ENCODE measurements around the gene CXCL16. TPM values are rescaled to one million over a fixed set of nuclear protein-coding genes. Genes with fewer than 3 reads are reported as not detected.
"Not testable (repeated sequence)": the region's sequence is repeated elsewhere in the genome, so short reads cannot be mapped to it uniquely, and the experiment has no call there.

The CXCL16 gene
- total RNA-seq, 1 experiment from 2014 or later, result 22.1 TPM

- peaks cover 23% of the 10 kb centered on the region for H3K4me1 ChIP-seq (ENCODE audit: insufficient read depth, low read length)
Observed at GRCh38 chr17:4704991-4705390, 34.7 kb downstream of the CXCL16 start.

GRCh38 chr17:4704574-4704907 lies 35.2 kb downstream of the CXCL16 start:
- H3K9me3 ChIP-seq (ENCODE audit: low read length); intact Hi-C loops (cut with micrococcal nuclease); H3K9me2 ChIP-seq (replicated peaks; ENCODE audit: low read length); BruUV-seq (replicated peaks); H3K27me3 ChIP-seq (ENCODE audit: low read length); H3K36me3 ChIP-seq (ENCODE audit: low read depth, low read length); DNase-seq; H3F3A ChIP-seq (ENCODE audit: low read length, unreplicated experiment); ATAC-seq; POLR2A ChIA-PET (ENCODE audit: unreplicated experiment); CTCF ChIA-PET; H4K20me1 ChIP-seq (ENCODE audit: low read length): not testable (repeated sequence)
- peak overlapping the region; percentile 79 for H2AFZ ChIP-seq (ENCODE audit: low read length)
- H3K4me2 ChIP-seq (ENCODE audit: low read length), result peak overlapping the region; percentile 95
- H3K79me2 ChIP-seq (ENCODE audit: low read length), result peaks cover 57% of the 10 kb centered on the region
- peaks cover 20% of the 10 kb centered on the region for H3K4me1 ChIP-seq (ENCODE audit: insufficient read depth, low read length)
- peak overlapping the region; percentile 97 for H3K9ac ChIP-seq (ENCODE audit: low read length)
- H3K4me3 ChIP-seq (ENCODE audit: low read length), result peak overlapping the region; percentile 94
- H3K27ac ChIP-seq (ENCODE audit: low read length), result peak overlapping the region; percentile 64

More at GRCh38 chr17:4704991-4705390, 34.7 kb downstream of the CXCL16 start:
- no peak overlapping the region for H2AFZ ChIP-seq (ENCODE audit: low read length)
- peak overlapping the region; percentile 95 for H3K4me2 ChIP-seq (ENCODE audit: low read length)
- intact Hi-C loops (cut with micrococcal nuclease), result no loop called here
- H3K9me2 ChIP-seq (replicated peaks; ENCODE audit: low read length), result no peaks in the 10 kb centered on the region
- TF ChIP-seq EZH2phosphoT487 (IDR thresholded peaks at IDR 0.05; ENCODE audit: borderline replicate concordance, low read length), result no peak
- TF ChIP-seq CTCF (conservative IDR thresholded peaks at IDR 0.05; ENCODE audit: low read depth, low read length), result no peak
- TF ChIP-seq EZH2 (IDR thresholded peaks at IDR 0.05; ENCODE audit: low read length, unreplicated experiment), result no peak
- H3K4me3 ChIP-seq (ENCODE audit: low read length), result peak overlapping the region; percentile 94
- peak overlapping the region; percentile 97; the same call in 1 of the 2 replicates for H3K9ac ChIP-seq (ENCODE audit: low read length)
- ChIA-PET POLR2A (ENCODE audit: unreplicated experiment) (no interaction called here), CTCF (no interaction called here)
- H3K27ac ChIP-seq (ENCODE audit: low read length), result no peak overlapping the region
- BruUV-seq (replicated peaks), result no TSS peak
- H3K9me3 ChIP-seq (ENCODE audit: low read length), result no peaks in the 10 kb centered on the region
- H3K79me2 ChIP-seq (ENCODE audit: low read length), result peaks cover 53% of the 10 kb centered on the region
- H3K27me3 ChIP-seq (ENCODE audit: low read length), result no peaks in the 10 kb centered on the region
- DNase-seq (no peak), ATAC-seq (no peak)
- no peaks in the 10 kb centered on the region for H3F3A ChIP-seq (ENCODE audit: low read length, unreplicated experiment)
- peaks cover 5% of the 10 kb centered on the region; the same call in 1 of the 2 replicates for H4K20me1 ChIP-seq (ENCODE audit: low read length)
- no peaks in the 10 kb centered on the region for H3K36me3 ChIP-seq (ENCODE audit: low read depth, low read length)

- intact Hi-C loops (cut with micrococcal nuclease), result no loop called here
- DNase-seq, result no peak
- BruUV-seq (replicated peaks), result no TSS peak
- peak overlapping the region; percentile 79 for H2AFZ ChIP-seq (ENCODE audit: low read length)
- H3K4me3 ChIP-seq (ENCODE audit: low read length), result peak overlapping the region; percentile 94
- H3K79me2 ChIP-seq (ENCODE audit: low read length), result peaks cover 70% of the 10 kb centered on the region
- H3K27me3 ChIP-seq (ENCODE audit: low read length), result no peaks in the 10 kb centered on the region
- H3K4me1 ChIP-seq (ENCODE audit: insufficient read depth, low read length), result peaks cover 20% of the 10 kb centered on the region
- peaks cover 5% of the 10 kb centered on the region; the same call in 1 of the 2 replicates for H4K20me1 ChIP-seq (ENCODE audit: low read length)
- H3K9me2 ChIP-seq (replicated peaks; ENCODE audit: low read length), result no peaks in the 10 kb centered on the region
- ChIA-PET CTCF (no interaction called here), POLR2A (ENCODE audit: unreplicated experiment) (interaction anchor here (0.6 kb wide), 1 partner anchor 87 kb away, joined by 15 read pairs; no protein-coding TSS in a partner anchor)
- TF ChIP-seq CTCF (conservative IDR thresholded peaks at IDR 0.05; ENCODE audit: low read depth, low read length) (no peak), EZH2phosphoT487 (IDR thresholded peaks at IDR 0.05; ENCODE audit: borderline replicate concordance, low read length) (no peak), EZH2 (IDR thresholded peaks at IDR 0.05; ENCODE audit: low read length, unreplicated experiment) (no peak)
- H3F3A ChIP-seq (ENCODE audit: low read length, unreplicated experiment), result no peaks in the 10 kb centered on the region
- no peaks in the 10 kb centered on the region for H3K9me3 ChIP-seq (ENCODE audit: low read length)
- peak overlapping the region; percentile 95 for H3K4me2 ChIP-seq (ENCODE audit: low read length)
- peak overlapping the region; percentile 64 for H3K27ac ChIP-seq (ENCODE audit: low read length)
- H3K36me3 ChIP-seq (ENCODE audit: low read depth, low read length), result no peaks in the 10 kb centered on the region
- ATAC-seq, result no peak
- H3K9ac ChIP-seq (ENCODE audit: low read length), result peak overlapping the region; percentile 97
Observed at GRCh38 chr17:4703330-4703691, 36.4 kb downstream of the CXCL16 start.
